HG02884 (cell line): ENCODE results near the gene ZBTB34.

Source experiments
- ATAC-seq: cut with Tn5 transposase; IDR thresholded peaks from one replicate; pipeline ENCODE4 v1.9.1; 2021; ENCODE audit warnings: mild to moderate bottlenecking, moderate library complexity; ENCODE audit not compliant: unreplicated experiment

ZBTB34 gene

DNA sequence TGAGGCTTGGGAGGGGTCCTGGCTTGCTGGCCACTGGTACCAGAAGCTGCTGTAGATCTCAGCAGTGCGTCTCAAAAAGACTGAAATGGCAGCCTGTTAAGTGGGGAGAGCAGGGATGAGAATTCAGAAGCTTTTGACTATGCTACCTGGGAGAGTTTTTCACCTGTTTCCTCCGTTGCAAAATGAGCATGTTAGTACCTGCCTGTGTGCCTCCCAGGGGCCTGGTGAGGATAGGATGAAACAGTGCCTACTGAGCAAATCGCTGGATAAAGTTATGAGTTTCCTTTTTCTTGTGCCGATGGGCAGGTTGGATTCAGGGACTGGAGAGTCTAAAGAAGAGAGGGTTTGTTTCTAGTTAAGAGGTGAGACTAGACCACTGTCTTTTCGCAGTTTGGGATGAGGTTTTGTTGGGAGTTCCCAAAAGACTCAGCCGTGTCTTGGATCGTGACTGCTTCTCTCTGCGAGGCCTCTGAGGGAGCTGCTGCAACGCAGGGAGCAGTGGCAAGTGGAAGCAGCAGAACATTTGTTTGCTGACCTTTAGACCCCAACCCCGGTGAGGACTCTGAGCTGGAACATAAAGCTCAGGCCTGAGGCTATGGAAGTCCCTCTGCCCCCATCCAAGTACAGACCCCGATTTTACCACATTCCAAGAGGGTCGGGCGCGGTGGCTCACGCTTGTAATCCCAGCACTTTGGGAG lies 55.6 kb downstream of the ZBTB34 start:
- ATAC-seq, result no peak

DNA sequence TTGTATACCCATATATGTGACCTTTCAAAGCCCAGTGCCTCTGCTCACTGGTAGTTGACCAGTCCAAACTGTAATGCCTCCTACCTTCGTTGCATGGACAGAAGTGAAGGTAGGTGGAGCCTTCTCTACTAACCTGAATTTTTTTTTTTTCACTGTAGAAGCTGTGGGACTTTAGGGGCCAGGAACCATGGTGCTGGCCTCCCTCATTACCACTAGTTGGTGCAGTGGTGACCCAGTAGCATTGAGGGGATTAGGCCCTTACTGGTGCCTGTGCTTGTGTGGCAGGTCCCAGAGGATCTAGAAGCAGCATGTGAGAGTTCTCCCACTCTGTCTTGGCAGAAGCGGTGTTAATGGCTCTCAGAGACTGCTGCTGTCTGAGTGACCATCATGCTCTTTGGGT lies 56.5 kb downstream of the ZBTB34 start:
- ATAC-seq, result no peak

DNA sequence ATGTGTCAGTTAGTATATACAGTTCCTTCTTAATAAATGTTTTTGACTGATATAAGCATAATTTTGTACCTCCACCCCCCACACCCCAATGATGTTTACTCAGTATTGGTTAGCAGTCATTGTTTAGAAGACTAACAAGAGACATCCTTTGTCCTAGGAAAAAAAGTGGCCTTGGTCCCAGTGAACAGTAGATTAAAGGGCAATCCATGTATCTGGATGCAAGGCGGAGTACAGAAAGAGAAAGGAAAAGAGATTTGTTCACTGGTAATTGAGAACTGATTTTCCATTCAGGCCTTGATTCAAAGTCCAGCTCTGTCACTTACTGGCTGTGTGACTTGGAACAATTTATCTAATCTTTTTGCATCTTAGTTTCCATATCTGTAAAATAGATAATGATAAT lies 58.8 kb downstream of the ZBTB34 start:
- no peak for ATAC-seq

DNA sequence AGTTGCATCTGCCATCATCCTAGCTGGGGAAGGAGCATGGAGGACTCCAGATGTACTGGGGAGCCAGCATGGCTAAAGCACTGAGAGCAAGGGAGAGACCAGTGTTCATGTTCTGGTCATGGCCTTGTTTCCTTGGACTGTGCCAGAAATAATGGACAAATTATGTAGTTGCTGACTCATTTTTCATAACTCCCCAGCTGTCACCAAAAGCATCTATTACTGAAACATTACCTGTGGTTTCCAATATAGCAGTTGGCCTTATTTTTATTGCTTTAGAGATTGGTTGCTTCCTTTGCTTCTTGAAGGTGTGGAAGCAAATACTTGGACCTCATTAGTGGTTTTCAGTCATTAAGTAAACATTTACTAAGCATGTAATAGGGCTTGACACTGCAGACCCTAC lies 65.4 kb downstream of the ZBTB34 start:
- ATAC-seq, result no peak

DNA sequence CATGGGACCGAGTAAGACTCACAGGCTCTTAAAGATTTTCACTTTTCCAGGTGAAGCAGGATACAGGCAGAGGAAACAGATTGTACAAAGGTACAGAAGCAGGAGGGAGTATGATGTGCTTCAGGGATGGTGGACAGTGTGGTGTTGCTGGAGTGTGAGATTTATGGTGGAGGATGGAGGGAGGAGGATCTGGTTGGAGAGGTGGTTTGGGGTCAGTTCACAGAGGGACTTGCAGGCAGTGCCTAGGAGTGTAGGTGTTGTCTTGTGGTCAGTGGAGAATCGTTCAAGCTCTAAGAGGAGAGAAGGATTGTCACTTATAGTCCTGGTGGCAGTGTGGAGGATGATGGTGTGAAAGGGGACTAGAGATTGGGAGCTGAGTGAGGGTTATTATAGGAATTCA lies 65.9 kb downstream of the ZBTB34 start:
- no peak for ATAC-seq

DNA sequence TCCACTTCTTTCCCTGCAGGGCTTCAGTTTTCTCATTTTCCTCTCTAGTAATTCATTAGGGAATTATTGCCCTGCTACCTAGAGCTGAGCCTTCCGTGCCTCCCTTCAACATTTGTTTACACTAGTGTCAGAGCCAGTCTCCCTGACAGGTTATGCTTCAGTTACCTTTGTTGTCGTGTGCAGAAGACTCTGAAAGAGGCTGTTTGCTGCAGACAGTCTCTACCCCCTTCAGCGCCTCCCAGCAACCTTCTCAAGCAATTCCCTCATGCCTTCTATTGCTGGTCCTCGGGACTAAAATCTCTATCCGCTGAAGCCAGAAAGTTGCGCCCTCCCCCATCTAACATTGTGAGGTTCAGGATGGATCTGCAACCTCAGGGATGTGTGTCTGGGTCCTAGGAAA lies 67.0 kb downstream of the ZBTB34 start:
- no peak for ATAC-seq

DNA sequence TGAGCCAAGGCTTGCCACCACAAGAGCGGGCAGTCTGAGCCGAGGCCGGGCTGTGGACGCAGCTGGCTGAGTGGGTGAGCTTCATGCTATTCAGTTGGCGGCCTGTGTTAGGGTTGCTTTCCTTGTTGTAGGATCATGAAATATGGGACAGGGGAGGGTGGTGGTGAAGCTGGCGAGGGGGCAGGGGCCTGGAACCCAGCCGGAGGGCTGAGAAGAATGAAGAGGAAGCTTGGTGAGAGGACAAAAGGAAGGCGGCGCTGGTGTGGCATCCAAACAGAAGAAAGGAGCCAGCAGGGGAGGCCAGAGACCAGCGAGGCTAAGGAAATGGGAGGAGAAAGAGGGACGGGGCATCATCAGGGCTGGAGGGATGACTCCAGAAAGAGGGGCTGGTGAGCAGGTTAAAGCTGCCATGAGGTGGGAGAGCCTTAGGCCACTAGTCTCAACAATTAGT lies 72.5 kb downstream of the ZBTB34 start:
- ATAC-seq, result no peak

DNA sequence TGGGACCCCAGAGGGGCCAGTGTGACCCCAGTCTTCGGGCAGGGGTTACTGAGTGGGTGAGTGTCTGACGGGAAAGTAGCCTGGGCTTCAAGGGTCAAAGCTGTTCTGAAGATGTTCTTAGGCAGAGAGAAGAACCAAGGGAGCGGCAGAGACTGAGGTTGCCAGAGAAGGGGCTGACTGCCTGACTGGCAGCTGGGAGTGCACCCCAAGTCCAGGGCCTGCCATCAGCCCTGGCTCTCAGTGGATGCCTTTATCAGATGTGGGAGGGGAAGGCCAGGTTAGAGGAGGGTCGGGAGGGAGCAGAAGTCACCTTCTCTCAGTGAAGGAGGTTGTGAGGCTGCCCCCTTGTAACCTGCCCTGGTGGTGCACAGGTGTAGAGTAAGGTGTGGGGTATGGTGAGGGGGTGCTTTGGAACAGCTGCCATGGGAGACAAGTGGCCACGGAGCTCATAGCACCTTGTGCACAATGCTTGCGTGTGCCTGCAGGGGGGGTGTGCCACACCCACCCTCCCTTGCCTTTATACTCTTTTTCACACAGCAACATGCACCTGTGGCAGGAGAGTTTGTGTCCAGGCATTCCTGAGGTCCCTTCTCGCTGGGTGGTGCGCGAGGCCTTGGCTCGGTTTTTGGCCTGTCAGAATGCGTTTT lies 73.0 kb downstream of the ZBTB34 start:
- ATAC-seq, result no peak

DNA sequence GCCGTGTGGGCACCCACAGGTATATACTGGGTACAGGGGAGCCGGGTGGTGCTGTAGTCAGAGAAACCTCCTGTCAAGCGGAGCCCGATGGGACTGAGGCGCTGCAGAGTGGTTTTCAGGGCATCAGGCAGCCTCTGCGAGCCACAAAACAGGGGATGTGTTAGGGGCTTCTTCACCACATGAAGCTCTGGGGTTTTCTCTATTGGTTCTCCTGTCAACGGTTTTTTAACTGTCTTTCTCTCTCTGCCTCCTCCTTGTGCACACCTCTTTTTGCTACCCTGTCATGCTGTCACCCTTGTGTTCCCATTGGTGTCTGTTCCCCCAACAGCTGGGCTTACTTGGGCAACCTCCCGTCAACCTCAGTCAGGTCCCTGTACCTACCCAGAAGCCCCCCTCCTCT lies 74.0 kb downstream of the ZBTB34 start:
- ATAC-seq, result no peak
